Fibroblast of lung (primary cell): ENCODE results near the gene FMN1. TPM values are rescaled to one million over a fixed set of nuclear protein-coding genes. Genes with fewer than 3 reads are reported as not detected.

Source experiments
- DNase-seq, 2 donors: peaks; one replicate each; pipeline versions ENCODE4 v3.0.0 to v3.0.0-alpha.2; 2010; ENCODE audit warnings: low read depth in 2 of 2
- H2AFZ ChIP-seq: 2 replicates; pipeline ENCODE4 v1.5.1; 2012; ENCODE audit warnings: low read length, control low read depth, inconsistent platforms
- H3K27ac ChIP-seq: 2 replicates; pipeline ENCODE4 v1.5.1; 2011; ENCODE audit warnings: low read length, control low read depth; ENCODE audit not compliant: insufficient read depth
- H3K27me3 ChIP-seq: 2 replicates; pipeline ENCODE4 v1.5.1; 2011; ENCODE audit warnings: mild to moderate bottlenecking, low read length; ENCODE audit not compliant: control insufficient read depth, insufficient read depth
- H3K36me3 ChIP-seq: 2 replicates; pipeline ENCODE4 v1.5.1; 2011; ENCODE audit warnings: low read length; ENCODE audit not compliant: control insufficient read depth, insufficient read depth
- H3K4me1 ChIP-seq: 2 replicates; pipeline ENCODE4 v1.5.1; 2011; ENCODE audit warnings: low read length; ENCODE audit not compliant: control insufficient read depth, insufficient read depth; ENCODE audit errors: extremely low read depth
- H3K4me2 ChIP-seq: 2 replicates; pipeline ENCODE4 v1.5.1; 2011; ENCODE audit warnings: low read length, control low read depth; ENCODE audit not compliant: insufficient read depth; ENCODE audit errors: extremely low read depth
- H3K4me3 ChIP-seq, 4 experiments: fragments of 200-600 bp in 1 of 4; sonication (generic) in 1 of 4; replicated peaks in 1 of 4; 2 replicates each; pipeline ENCODE4 v1.5.1; 2011 to 2016; ENCODE audit warnings: low read length in 4 of 4, low read depth in 3 of 4, mild to moderate bottlenecking in 3 of 4, control low read depth in 2 of 4, inconsistent platforms in 1 of 4, mixed read lengths in 1 of 4; ENCODE audit not compliant: insufficient read depth in 1 of 4; ENCODE audit errors: control extremely low read depth in 1 of 4
- H3K79me2 ChIP-seq: 2 replicates; pipeline ENCODE4 v1.5.1; 2012; ENCODE audit warnings: mild to moderate bottlenecking, low read length, inconsistent platforms; ENCODE audit not compliant: control insufficient read depth, insufficient read depth
- H3K9ac ChIP-seq: 2 replicates; pipeline ENCODE4 v1.5.1; 2011; ENCODE audit warnings: mild to moderate bottlenecking, low read length, control low read depth; ENCODE audit not compliant: insufficient read depth
- H3K9me3 ChIP-seq: 2 replicates; pipeline ENCODE4 v1.5.1; 2012; ENCODE audit warnings: low read depth, low read length; ENCODE audit not compliant: control insufficient read depth, insufficient read depth
- H4K20me1 ChIP-seq: 2 replicates; pipeline ENCODE4 v1.5.1; 2011; ENCODE audit warnings: low read length; ENCODE audit not compliant: control insufficient read depth, insufficient read depth; ENCODE audit errors: extremely low read depth
- EZH2 ChIP-seq: IDR thresholded peaks from 2 replicates; pipeline ENCODE4 v1.5.1; 2012; ENCODE audit warnings: low read length, control low read depth, mild to moderate bottlenecking; ENCODE audit errors: missing control alignments
- polyA plus RNA-seq, 2 donors: library from polyadenylated mRNA; depleted of rRNA in 1 of 2; stranded (reverse) in 1 of 2; unstranded in 1 of 2; fragments of >200 nt; gene quantifications; 2 replicates each; pipeline ENCODE4 v1.2.1, GENCODE V29; 2011 to 2012; ENCODE audit warnings: missing spikeins in 1 of 2
- total RNA-seq: library from RNA; depleted of rRNA; stranded (reverse); fragments of >200 nt; gene quantifications from 2 replicates; pipeline ENCODE4 v1.2.1, GENCODE V29; 2014
- TF ChIP-seq, protein P1 (sequence below), 2 donors: IDR thresholded peaks in 1 of 2; conservative IDR thresholded peaks in 1 of 2; 1 replicate in 1 of 2; 2 replicates in 1 of 2; pipeline ENCODE4 v1.5.1; 2011 to 2012; ENCODE audit warnings: low read length in 2 of 2, control low read depth in 1 of 2, inconsistent platforms in 1 of 2, low read depth in 1 of 2, mild to moderate bottlenecking in 1 of 2

The FMN1 gene
- total and polyA plus RNA-seq, 2 donors (not counting 1 experiment from before 2014, with no cell fraction given) = 7.5 to 43.8 TPM

- Histone ChIP-seq H3K4me2 (no peak overlapping the region), H3K79me2 (peaks cover 43% of the 10 kb centered on the region), H2AFZ (no peak overlapping the region), H3K27me3 (no peaks in the 10 kb centered on the region), H4K20me1 (no peaks in the 10 kb centered on the region), H3K4me1 (no peaks in the 10 kb centered on the region), H3K9ac (no peak overlapping the region), H3K36me3 (no peaks in the 10 kb centered on the region), H3K4me3 (no peak overlapping the region), H3K9me3 (no peaks in the 10 kb centered on the region), H3K27ac (no peak overlapping the region)
- TF ChIP-seq, protein P1, sequence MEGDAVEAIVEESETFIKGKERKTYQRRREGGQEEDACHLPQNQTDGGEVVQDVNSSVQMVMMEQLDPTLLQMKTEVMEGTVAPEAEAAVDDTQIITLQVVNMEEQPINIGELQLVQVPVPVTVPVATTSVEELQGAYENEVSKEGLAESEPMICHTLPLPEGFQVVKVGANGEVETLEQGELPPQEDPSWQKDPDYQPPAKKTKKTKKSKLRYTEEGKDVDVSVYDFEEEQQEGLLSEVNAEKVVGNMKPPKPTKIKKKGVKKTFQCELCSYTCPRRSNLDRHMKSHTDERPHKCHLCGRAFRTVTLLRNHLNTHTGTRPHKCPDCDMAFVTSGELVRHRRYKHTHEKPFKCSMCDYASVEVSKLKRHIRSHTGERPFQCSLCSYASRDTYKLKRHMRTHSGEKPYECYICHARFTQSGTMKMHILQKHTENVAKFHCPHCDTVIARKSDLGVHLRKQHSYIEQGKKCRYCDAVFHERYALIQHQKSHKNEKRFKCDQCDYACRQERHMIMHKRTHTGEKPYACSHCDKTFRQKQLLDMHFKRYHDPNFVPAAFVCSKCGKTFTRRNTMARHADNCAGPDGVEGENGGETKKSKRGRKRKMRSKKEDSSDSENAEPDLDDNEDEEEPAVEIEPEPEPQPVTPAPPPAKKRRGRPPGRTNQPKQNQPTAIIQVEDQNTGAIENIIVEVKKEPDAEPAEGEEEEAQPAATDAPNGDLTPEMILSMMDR (conservative IDR thresholded peaks at IDR 0.05 in 1 of 2, IDR thresholded peaks at IDR 0.05 in 1 of 2; ENCODE audit: low read depth in 1 of 2, low read length in 2 of 2) = no peak
- no peak for TF ChIP-seq EZH2
- DNase-seq = no peak
Observed at GRCh38 chr15:33043636-33044035, 150.9 kb downstream of the FMN1 start.

DNA sequence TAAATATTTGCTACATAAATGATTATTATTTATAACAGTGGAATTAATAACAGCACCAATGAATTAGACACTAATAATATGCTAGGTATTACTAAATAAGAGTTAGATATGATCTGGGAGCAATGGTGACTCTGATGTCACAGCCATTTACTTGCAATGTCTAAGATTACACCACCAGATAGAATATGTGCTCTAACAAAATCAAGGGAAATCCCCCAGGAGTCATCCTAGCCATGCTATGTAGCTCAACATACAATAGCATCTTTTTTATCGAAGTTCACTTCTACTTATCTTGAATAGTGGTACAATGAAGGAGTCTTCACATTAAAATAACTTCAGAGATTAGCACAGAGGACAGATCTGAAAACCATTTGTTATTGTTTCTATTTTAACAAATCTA is 154.0 kb downstream of the FMN1 start:
- Histone ChIP-seq H3K27ac (no peak overlapping the region), H3K27me3 (no peaks in the 10 kb centered on the region), H3K79me2 (peaks cover 47% of the 10 kb centered on the region), H3K9ac (no peak overlapping the region), H3K4me3 (no peak overlapping the region), H3K9me3 (no peaks in the 10 kb centered on the region), H2AFZ (no peak overlapping the region), H3K4me1 (no peaks in the 10 kb centered on the region), H4K20me1 (no peaks in the 10 kb centered on the region), H3K4me2 (no peak overlapping the region), H3K36me3 (no peaks in the 10 kb centered on the region)
- TF ChIP-seq, protein P1 (conservative IDR thresholded peaks at IDR 0.05 in 1 of 2, IDR thresholded peaks at IDR 0.05 in 1 of 2; ENCODE audit: low read depth in 1 of 2, low read length in 2 of 2) = no peak
- TF ChIP-seq EZH2 = no peak
- no peak for DNase-seq

DNA sequence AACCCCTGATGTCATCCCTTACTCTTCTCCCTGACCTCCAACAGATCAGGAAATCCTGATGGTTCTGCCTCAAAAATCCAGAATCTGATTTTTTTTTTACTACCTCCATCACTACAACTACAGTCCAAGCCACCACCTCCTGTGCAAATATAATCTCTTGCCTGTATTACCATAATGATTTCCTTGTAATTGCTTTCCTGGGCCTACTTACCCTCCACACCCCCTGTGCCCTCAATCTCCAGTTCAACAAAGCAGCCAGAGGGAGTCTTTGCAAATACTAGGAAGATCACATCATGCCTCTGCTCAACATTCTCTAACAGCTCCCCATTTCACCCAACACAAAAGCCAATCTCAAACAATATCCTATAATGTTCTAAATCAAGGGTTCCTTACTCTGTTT is 159.9 kb downstream of the FMN1 start:
- H4K20me1 ChIP-seq = no peaks in the 10 kb centered on the region
- H3K27me3 ChIP-seq = no peaks in the 10 kb centered on the region
- no peak overlapping the region for H3K4me3 ChIP-seq
- no peak overlapping the region for H3K4me2 ChIP-seq
- H3K36me3 ChIP-seq = no peaks in the 10 kb centered on the region
- TF ChIP-seq, protein P1 (conservative IDR thresholded peaks at IDR 0.05 in 1 of 2, IDR thresholded peaks at IDR 0.05 in 1 of 2; ENCODE audit: low read depth in 1 of 2, low read length in 2 of 2) = no peak
- TF ChIP-seq EZH2 = no peak
- peaks cover 3% of the 10 kb centered on the region for H3K4me1 ChIP-seq
- H3K9ac ChIP-seq = no peak overlapping the region
- H3K79me2 ChIP-seq = peaks cover 33% of the 10 kb centered on the region
- H3K27ac ChIP-seq = no peak overlapping the region
- H2AFZ ChIP-seq = no peak overlapping the region
- H3K9me3 ChIP-seq = no peaks in the 10 kb centered on the region
- DNase-seq = no peak
